AG08395 (cell line): ENCODE data around the gene CSF1.
A peak's percentile ranks its signal among the peaks of the same experiment; 100 is the strongest.
"Not testable (repeated sequence)": the region's sequence is repeated elsewhere in the genome, so short reads cannot be mapped to it uniquely, and the experiment has no call there.

Experiments
- DNase-seq: peaks from one replicate; pipeline ENCODE4 v3.0.0; 2012; ENCODE audit warnings: mixed read lengths, low spot score

The CSF1 gene

DNA sequence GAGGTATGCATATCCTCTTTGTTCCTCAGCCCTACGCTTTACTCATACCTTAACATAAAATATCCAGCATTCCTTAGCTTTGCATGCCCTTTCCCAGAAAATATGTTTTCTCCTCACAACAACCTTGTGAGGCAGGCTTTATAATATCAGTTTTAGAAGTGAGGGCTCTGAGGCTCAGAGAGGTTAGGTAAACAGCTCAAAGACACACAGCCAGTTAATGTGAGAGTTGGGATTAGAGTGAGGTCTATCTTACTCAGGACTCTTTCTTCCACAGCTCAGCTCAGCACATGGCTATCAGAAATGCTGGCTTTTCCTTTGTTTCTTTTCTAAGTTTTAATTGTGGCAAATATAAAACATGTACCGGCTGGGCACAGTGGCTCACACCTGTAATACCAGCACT, 27.9 kb downstream of the CSF1 start:
- no peak for DNase-seq

GRCh38 chr1:109942434-109942833, 31.8 kb downstream of the CSF1 start:
- DNase-seq: no peak

GRCh38 chr1:109944541-109944940, 33.9 kb downstream of the CSF1 start:
- DNase-seq: no peak

DNA sequence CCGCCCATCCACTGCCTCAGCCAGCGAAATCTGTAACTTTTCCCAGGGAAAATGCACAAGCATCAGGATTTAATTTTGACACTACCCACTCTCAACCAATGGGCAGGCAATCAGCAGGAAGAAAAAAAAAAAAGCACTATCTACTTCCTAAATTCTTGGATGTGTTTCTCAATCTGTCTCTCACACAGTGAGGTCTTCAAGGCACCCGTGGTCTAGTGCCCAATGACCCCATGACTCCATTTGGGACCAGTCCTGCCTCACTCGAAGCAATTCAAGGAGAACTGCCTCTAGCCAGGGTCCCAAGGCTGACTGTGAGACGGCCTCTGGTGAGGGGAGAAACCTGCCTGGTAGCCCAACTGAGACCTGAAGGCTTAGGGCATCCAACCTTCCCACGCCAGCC, 35.9 kb downstream of the CSF1 start:
- no peak for DNase-seq

DNA sequence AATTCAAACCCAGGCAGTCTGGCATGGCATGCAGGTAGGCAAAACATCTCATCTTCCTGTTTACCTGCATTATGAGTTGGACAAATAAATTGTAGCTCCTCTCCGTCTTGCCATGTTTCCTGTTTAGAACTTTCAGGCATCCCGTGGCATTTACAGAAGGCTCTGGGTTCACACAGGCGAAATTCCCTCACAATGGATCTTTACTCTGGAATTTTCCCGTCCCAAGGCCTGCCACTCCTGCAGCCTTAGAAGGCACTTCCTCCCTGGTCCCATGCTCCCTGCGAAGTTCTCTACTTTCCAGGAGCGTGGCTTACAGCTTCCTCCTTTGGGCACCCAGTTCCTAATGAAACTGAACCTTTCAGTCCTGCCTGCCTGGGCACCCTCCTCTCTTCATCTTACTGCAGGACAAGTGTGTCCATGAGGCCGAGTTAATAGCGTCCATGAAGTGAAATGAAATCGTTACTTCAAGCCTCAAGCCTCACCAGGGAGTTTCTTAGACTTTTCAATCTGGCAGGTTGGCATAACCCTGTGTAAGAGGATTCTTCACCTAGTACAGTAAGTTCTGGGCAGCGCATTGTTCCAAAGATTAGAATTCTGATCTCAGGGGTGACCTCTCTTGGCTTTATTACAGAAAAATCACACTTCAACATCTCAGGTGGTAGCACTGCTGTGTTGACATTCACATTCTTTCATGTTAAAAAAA, 37.1 kb downstream of the CSF1 start:
- DNase-seq: no peak

- DNase-seq: no peak
Observed at GRCh38 chr1:109948285-109948630, 37.6 kb downstream of the CSF1 start.

- DNase-seq: no peak
Observed at GRCh38 chr1:109950038-109950437, 39.4 kb downstream of the CSF1 start.

DNA sequence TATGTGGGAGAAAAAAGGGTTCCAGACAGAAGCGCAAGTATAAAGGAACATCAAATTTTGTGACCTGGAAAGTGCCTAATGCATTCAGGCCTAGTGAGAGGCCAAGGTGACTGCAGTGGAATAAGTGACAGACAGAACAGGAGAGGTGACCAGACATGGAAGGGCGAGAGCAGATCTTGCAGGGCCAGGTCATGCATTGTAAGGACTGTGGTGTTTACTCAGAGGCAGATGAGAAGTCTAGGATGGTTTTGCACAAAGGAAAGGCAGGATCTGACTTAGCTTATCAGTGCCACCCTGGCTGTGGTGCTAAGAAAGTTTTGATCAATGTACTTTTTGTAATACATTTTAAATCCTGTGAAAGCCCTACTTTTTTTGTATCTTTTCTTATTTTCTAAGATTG, 39.9 kb downstream of the CSF1 start:
- DNase-seq: no peak

DNA sequence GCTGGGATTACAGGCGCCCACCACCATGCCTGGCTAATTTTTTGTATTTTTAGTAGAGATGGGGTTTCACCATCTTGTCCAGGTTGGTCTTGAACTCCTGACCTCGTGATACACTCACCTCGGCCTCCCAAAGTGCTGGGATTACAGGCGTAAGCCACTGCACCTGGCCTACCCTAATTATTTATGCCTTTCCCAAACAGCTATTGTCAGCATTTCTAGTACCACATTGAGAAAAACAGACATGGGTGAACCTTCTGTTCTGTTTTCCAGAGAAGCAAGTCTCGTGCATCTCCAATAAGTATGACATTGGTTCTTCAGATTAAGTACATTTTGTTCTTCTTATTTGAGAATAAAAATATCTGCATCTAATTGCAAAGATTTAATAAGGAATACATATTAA, 40.9 kb downstream of the CSF1 start:
- DNase-seq: not testable (repeated sequence)

GRCh38 chr1:109954041-109954512, 43.4 kb downstream of the CSF1 start:
- no peak for DNase-seq

- no peak for DNase-seq
Observed at GRCh38 chr1:109959632-109959973, 49.0 kb downstream of the CSF1 start.

DNA sequence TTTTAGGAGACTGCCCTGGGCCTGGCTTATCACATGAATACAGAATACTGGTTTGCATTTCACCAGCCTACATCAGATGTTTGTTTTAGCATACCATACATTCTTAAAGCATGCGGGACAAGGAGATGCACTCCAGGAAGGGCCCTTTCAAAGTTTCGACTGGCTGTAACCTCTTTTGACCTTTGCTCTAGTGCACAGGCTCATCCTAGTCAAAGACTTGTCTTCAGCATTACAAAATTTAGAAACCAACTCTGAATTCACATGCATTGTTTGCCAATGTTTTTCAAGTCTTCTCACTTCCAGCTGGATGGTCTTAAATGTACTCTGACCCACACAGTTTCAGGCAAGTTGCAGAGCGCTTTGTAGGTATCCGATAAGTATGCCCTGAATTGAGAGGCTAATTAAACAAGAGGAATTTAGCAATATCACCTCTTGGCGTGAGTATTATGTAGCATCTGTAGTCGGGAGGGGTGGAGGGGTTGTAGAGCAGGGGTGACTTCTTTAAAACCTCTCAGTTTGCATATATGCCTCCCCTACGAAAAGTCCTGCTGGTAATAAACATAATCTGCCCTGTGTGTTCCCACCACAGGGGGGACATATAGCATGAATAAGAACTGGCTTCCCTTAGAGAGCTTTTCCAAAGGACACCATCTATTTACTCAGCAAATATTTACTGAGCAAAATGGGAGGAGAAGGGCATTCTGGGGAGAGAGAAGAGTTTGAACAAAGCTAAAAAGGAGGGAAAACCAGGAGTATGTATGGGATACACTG, 49.5 kb downstream of the CSF1 start:
- peak; percentile 87 for DNase-seq

- DNase-seq: no peak
Observed at GRCh38 chr1:109960745-109961094, 50.1 kb downstream of the CSF1 start.

DNA sequence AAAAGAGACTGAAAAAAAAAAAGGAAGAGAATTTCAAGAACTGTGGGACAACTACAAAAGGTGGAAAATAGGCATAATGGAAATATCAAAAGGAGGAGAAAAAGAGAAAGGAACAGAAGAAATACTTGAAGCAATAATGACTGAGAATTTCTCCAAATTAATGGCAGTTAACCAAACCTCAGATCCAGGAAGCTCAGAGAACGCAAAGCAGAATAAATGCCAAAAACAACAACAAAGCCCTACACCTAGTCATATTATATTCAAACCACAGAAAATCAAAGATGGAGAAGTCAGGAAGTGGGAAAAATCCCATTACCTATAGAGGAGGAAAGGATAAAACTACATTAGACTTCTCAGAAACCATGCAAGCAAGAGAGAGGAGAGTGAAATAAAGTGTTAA, 53.2 kb downstream of the CSF1 start:
- DNase-seq: no peak

DNA sequence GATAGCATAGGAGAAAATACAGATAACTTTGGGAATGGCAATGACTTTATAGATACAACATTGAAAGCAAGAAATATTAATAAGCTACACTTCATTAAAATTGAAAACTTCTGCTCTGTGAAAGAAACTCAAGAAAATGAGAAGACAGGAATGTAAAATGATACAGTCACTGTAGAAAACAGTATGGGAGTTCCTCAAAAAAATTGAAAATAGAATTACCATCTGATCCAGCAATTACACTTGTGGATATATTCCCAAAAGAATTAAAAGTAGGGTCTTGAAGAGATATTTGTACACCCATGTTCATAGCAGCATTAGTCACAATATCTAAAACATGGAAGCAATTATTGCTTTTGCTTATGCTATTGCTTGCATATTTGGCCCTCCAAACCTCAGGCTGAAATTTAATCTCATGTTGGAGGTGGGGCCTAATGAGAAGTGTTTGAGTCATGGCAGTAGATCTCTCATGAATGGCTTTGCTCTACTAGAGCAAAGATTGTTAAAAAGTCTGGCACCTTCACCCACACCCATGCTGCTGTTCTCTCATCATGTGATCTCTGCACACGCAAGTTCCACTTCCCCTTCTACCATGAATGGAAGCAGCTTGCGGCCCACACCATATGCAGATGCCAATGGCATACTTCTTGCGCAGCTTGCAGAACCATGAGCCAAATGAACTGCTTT, 58.6 kb downstream of the CSF1 start:
- DNase-seq: peak; percentile 67

DNA sequence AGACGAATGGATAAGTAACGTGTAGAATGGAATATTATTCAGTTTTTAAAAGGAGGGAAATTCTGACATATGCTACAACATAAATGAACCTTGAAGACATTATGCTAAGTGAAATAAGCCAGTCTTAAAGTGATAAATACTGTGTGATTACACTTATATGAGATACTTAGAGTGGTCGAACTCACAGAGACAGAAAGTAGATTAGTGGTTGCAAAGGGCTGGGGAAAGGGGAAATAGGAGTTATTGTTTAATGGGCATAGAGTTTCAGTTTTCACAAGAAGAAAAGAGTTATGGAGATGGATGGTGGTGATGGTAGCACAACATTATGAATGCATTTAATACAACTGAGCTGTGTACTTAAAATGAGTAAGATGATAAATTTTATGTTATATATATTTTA, 59.3 kb downstream of the CSF1 start:
- DNase-seq: no peak

DNA sequence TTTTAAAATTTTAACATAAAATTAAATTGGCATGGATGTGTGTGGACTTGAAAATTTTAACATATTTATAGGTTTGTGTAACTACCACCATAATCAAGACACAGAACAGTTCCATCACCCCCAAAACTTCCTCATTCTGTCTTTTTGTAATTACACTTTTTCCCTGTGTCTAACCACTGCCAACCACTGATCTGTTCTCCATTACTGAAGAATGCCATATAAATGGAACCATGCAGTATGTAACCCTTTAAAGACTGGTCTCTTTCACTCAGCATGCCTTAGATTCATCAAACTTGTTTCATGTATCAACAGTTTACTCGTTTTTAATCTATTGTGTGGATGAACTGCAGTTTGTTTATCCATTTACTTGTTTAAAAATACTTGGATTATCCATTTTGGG, 60.9 kb downstream of the CSF1 start:
- DNase-seq: no peak

- no peak for DNase-seq
Observed at GRCh38 chr1:109974191-109974590, 63.5 kb downstream of the CSF1 start.

GRCh38 chr1:109975718-109976117, 65.1 kb downstream of the CSF1 start:
- DNase-seq: peak; percentile 81

DNA sequence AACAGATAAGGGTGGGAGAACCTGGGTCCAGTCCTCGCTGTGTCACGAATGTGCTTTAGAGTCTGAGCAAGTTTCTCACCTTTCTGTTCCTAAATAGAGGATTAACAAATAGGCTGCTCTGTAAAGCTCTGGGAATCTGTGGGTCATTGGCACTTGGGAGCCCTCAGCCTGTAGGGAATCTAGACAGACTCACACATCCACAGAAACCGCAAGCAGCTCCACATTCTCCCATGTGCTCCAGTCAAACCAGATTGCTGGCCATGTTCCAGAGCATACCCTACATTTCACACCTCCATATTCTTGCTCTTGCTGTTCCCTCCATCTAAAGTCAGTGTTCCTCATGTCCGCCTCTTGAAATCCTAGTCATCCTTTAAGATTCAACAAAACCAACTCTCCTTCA, 66.1 kb downstream of the CSF1 start:
- no peak for DNase-seq

DNA sequence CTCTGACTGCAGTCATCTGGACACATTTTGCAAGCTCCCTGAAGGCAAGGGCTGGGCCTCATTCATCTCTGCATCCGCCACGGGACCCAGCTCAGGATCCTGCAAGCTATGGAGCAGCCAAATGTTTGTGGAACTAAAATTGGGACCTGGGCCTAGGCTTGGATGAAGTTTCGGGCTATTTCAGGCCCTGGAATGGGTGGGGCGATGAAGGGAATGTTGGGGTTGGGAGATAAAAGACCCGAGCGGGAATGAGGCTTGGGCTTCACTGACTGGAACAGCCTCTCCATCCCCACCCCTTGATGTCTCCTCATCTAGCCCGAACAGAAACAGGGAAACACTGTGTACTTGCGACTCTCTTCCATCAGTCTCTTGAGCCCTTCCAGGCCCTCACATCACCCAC, 66.6 kb downstream of the CSF1 start:
- no peak for DNase-seq

DNA sequence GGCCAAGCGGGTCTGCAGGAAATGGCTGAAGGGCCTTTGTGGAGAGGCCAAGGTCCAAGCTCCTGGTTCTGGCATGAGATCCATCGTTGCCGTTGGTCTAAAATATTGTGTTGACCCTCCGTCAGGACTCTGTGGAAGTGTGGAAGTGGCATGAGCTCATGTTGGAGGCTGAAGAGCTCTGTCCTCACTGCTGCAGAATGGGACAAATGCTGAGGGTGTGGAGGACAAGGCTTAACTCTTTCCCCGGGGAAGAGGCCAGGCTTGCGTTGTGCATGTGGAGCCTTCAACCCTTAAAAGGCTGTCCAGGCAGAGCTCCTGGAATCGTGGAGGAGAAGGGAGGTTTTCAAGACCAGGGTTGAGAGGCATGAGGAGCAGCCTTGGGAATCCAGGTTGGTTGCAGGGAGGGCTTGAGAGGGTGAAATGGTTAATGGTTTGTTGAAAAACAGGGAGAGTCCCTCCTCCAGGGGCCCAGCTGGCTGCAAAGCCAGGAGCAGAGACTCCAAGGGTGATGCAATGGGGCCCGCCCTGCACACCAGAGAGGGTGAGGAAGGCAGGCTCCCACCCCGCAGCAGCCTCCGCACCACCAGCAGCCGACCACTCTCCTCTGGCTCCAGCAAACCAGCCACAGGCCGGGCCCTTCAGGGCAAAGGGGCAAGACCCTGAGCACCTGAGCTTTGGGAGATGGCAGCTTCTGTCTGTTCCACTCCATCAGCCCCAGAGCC, 67.2 kb downstream of the CSF1 start:
- DNase-seq: no peak
